ENCODE data around the gene PHYKPL.

- no peak for TF ChIP-seq POLR2A (IDR thresholded peaks at IDR 0.05; ENCODE audit: low read depth, low read length)
- TF ChIP-seq CTCF (conservative IDR thresholded peaks at IDR 0.05; ENCODE audit: low read depth, low read length): no peak
- TF ChIP-seq RAD21 (IDR thresholded peaks at IDR 0.05; ENCODE audit: low read length): no peak
- no peak for TF ChIP-seq FOS (IDR thresholded peaks at IDR 0.05; ENCODE audit: low read depth, low read length)
- no peak for TF ChIP-seq MAFK (IDR thresholded peaks at IDR 0.05; ENCODE audit: low read depth, low read length)
- no peak for TF ChIP-seq ELK1 (IDR thresholded peaks at IDR 0.05; ENCODE audit: borderline replicate concordance, low read depth, low read length)
- TF ChIP-seq RFX5 (IDR thresholded peaks at IDR 0.05; ENCODE audit: low read depth, low read length): no peak
- no peak for TF ChIP-seq USF2 (IDR thresholded peaks at IDR 0.05; ENCODE audit: low read depth, low read length)
These were observed 40.9 kb downstream of the PHYKPL start for GRCh38 chr5:178191661-178192060.

Data from IMR-90 (cell line).